GM12878 (cell line): ENCODE results near the gene HHIPL1. TPM values are rescaled to one million over a fixed set of nuclear protein-coding genes. Genes with fewer than 3 reads are reported as not detected.

ENCODE experiments used
- ATAC-seq: fragments of 200-7000 bp; cut with Tn5 transposase; 3 replicates; pipeline ENCODE4 v1.9.1; 2020; ENCODE audit warnings: mild to moderate bottlenecking, moderate library complexity
- BruUV-seq: library from RNA; stranded (reverse); fragments of 400-500 nt; replicated peaks from 2 replicates; lab custom pipeline; 2021; lab: Mats Ljungman, UMichigan
- CTCF ChIA-PET: fragments of 300-600 bp; sonication (Branson Sonifier 250); formaldehyde crosslinking; extraction: SDS; loops from one replicate; lab custom pipeline; 2021; ENCODE audit warnings: inconsistent platforms; lab: Yijun Ruan, JAX
- POLR2A ChIA-PET: fragments of 350-600 bp; formaldehyde crosslinking; extraction: SDS; loops from one replicate; lab custom pipeline; 2021; ENCODE audit warnings: inconsistent platforms; lab: Charles Lee
- RAD21 ChIA-PET: fragments of 300-600 bp; sonication (Branson Sonifier 250); formaldehyde crosslinking; loops from one replicate; lab custom pipeline; 2023; ENCODE audit warnings: antibody characterized with exemption; ENCODE audit not compliant: unreplicated experiment; lab: Charles Lee
- SMC1A ChIA-PET: fragments of 300-600 bp; sonication (Branson Sonifier 250); formaldehyde crosslinking; loops from one replicate; lab custom pipeline; 2023; ENCODE audit not compliant: unreplicated experiment, uncharacterized antibody; lab: Charles Lee
- DNase-seq: peaks from one replicate; pipeline ENCODE4 v3.0.0-alpha.2; 2011; ENCODE audit warnings: low read depth, low spot score
- FAIRE-seq: peaks from 3 replicates; lab custom pipeline; 2011; peaks lifted over from hg19 to GRCh38; lab: Jason Lieb, UNC
- H2AFZ ChIP-seq: 2 replicates; pipeline ENCODE4 v1.6.0; 2011; ENCODE audit warnings: low read depth, low read length, control low read depth; ENCODE audit not compliant: control insufficient read depth
- H3K27ac ChIP-seq: 2 replicates; pipeline ENCODE4 v1.5.1; 2011; ENCODE audit warnings: control low read depth; ENCODE audit not compliant: control insufficient read depth, insufficient read depth
- H3K27me3 ChIP-seq, 2 experiments: replicated peaks in 1 of 2; 2 replicates each; pipeline versions ENCODE4 v1.6.0 to v1.6.1; 2011; ENCODE audit warnings: low read length in 1 of 2; ENCODE audit not compliant: control insufficient read depth in 2 of 2, insufficient read depth in 2 of 2
- H3K36me3 ChIP-seq, 2 experiments: 2 replicates each; pipeline ENCODE4 v1.5.1; 2011; ENCODE audit warnings: low read length in 1 of 2; ENCODE audit not compliant: control insufficient read depth in 2 of 2, insufficient read depth in 2 of 2
- H3K4me1 ChIP-seq: 2 replicates; pipeline ENCODE4 v1.6.1; 2011; ENCODE audit warnings: mild to moderate bottlenecking, low read length, moderate library complexity, mixed read lengths; ENCODE audit not compliant: control insufficient read depth, insufficient read depth
- H3K4me2 ChIP-seq: 2 replicates; pipeline ENCODE4 v1.6.0; 2011; ENCODE audit warnings: control low read depth; ENCODE audit not compliant: control insufficient read depth, insufficient read depth
- H3K4me3 ChIP-seq: fragments of 200-600 bp; sonication (generic); 2 replicates; pipeline ENCODE4 v1.5.1; 2016
- H3K79me2 ChIP-seq: 2 replicates; pipeline ENCODE4 v1.6.0; 2011; ENCODE audit warnings: low read length; ENCODE audit not compliant: control insufficient read depth, insufficient read depth
- H3K9ac ChIP-seq: 2 replicates; pipeline ENCODE4 v1.8.0; 2011; ENCODE audit warnings: low read length, control low read depth, mixed read lengths; ENCODE audit not compliant: control insufficient read depth, insufficient read depth
- H3K9me3 ChIP-seq: replicated peaks from 3 replicates; pipeline ENCODE4 v1.5.1; 2011; ENCODE audit warnings: mild to moderate bottlenecking, low read length; ENCODE audit not compliant: control insufficient read depth, insufficient read depth
- H4K20me1 ChIP-seq: 2 replicates; pipeline ENCODE4 v1.6.0; 2011; ENCODE audit not compliant: control insufficient read depth, insufficient read depth
- ASH2L ChIP-seq: fragments of 300-600, 200-600 bp; sonication (generic); IDR thresholded peaks from 2 replicates; pipeline ENCODE4 v1.6.1; 2017; ENCODE audit warnings: low read depth, mild to moderate bottlenecking, borderline replicate concordance
- BACH1 ChIP-seq: fragments of 450-650 bp; IDR thresholded peaks from 2 replicates; pipeline ENCODE4 v1.6.1; 2017; ENCODE audit warnings: mild to moderate bottlenecking, borderline replicate concordance
- EP300 ChIP-seq, 2 experiments: fragments of 150-350 bp in 1 of 2; IDR thresholded peaks; 2 replicates each; pipeline ENCODE4 v1.6.1; 2011 to 2012; ENCODE audit warnings: low read depth in 2 of 2, low read length in 2 of 2, borderline replicate concordance in 1 of 2, improper control_type of control experiment in 1 of 2, inconsistent platforms in 1 of 2; ENCODE audit not compliant: control insufficient read depth in 1 of 2
- EZH2 ChIP-seq: IDR thresholded peaks from 2 replicates; pipeline ENCODE4 v1.6.1; 2012; ENCODE audit warnings: low read depth, mild to moderate bottlenecking, control low read depth, inconsistent platforms, low read length, borderline replicate concordance; ENCODE audit not compliant: control insufficient read depth
- MLLT1 ChIP-seq: fragments of 450-650 bp; IDR thresholded peaks from 2 replicates; pipeline ENCODE4 v1.6.1; 2016; ENCODE audit warnings: mild to moderate bottlenecking
- NFIC ChIP-seq: IDR thresholded peaks from 2 replicates; pipeline ENCODE4 v1.6.1; 2012; ENCODE audit warnings: low read depth, mild to moderate bottlenecking, inconsistent platforms, low read length, moderate library complexity
- RBBP5 ChIP-seq: fragments of 200-600 bp; sonication (generic); conservative IDR thresholded peaks from 2 replicates; pipeline ENCODE4 v1.6.1; 2016
- RFX5 ChIP-seq: IDR thresholded peaks from 2 replicates; pipeline ENCODE4 v1.6.1; 2011; ENCODE audit warnings: low read depth, low read length, improper control_type of control experiment
- SMAD1 ChIP-seq: fragments of 450-650 bp; IDR thresholded peaks from 2 replicates; pipeline ENCODE4 v1.6.1; 2018; ENCODE audit warnings: mild to moderate bottlenecking, low read depth; ENCODE audit not compliant: partially characterized antibody
- SUZ12 ChIP-seq: fragments of 200-600 bp; sonication (generic); IDR thresholded peaks from one replicate; pipeline ENCODE4 v1.6.1; 2018; ENCODE audit warnings: antibody characterized with exemption, mild to moderate bottlenecking; ENCODE audit not compliant: unreplicated experiment
- TCF3 ChIP-seq: IDR thresholded peaks from 2 replicates; pipeline ENCODE4 v1.6.1; 2012; ENCODE audit warnings: low read depth, mild to moderate bottlenecking, low read length, borderline replicate concordance; ENCODE audit not compliant: insufficient read depth
- WGBS: methylation state at CpG from one replicate; pipeline ENCODE4 v1.1.6; 2016; ENCODE audit warnings: low lambda C conversion rate; ENCODE audit not compliant: insufficient replicate concordance, insufficient coverage; ENCODE audit errors: missing lambda C conversion rate; 5-methylcytosine and 5-hydroxymethylcytosine counted together
- in situ Hi-C: fragments of 300-500 bp; cut with MboI; formaldehyde crosslinking; loops from 9 replicates; pipeline ENCODE4 v1.14.3; 2018; ENCODE audit warnings: mixed read lengths
- intact Hi-C: fragments of 100-400 bp; cut with micrococcal nuclease; formaldehyde crosslinking; loops from one replicate; pipeline ENCODE4 v1.14.2; 2022; ENCODE audit not compliant: unreplicated experiment
- polyA plus RNA-seq, 11 experiments: library from polyadenylated mRNA; depleted of rRNA in 4 of 11; unstranded in 6 of 11; stranded (reverse) in 5 of 11; fragments of >200 nt; fragmentation: Nextera tagmentation in 4 of 11; fragmentation: Illumina TruSeq in 1 of 11; extraction: Ambion mirVana in 4 of 11; extraction: Trizol in 1 of 11; gene quantifications; 1 replicate in 1 of 11; 2 replicates in 10 of 11; pipeline versions ENCODE4 v1.2.1 to v1.2.3, GENCODE V29; 2011 to 2016; ENCODE audit warnings: inconsistent platforms in 2 of 11, missing spikeins in 2 of 11, low read depth in 1 of 11
- total RNA-seq, 4 experiments: library from RNA; depleted of rRNA in 3 of 4; stranded (reverse); fragments of >200 nt in 3 of 4; fragmentation: Illumina TruSeq in 1 of 4; extraction: Trizol in 1 of 4; gene quantifications; 2 replicates each; pipeline versions ENCODE4 v1.2.1 to v1.2.3, GENCODE V29; 2013 to 2021
- TF ChIP-seq, protein P1 (sequence below): fragments of 450-650 bp; IDR thresholded peaks from 2 replicates; pipeline ENCODE4 v1.6.1; 2018; ENCODE audit warnings: mild to moderate bottlenecking, low read depth, moderate library complexity; ENCODE audit not compliant: partially characterized antibody

HHIPL1 gene
- total and polyA plus RNA-seq, 10 of the 15 experiments (the other 5 are each of a cell fraction or from before 2014, with no cell fraction given) = 0.09 TPM; not detected in 9

- Histone ChIP-seq H3K79me2 (no peaks in the 10 kb centered on the region), H4K20me1 (no peaks in the 10 kb centered on the region), H3K9ac (no peak overlapping the region), H2AFZ (no peak overlapping the region), H3K4me2 (no peak overlapping the region), H3K9me3 (no peaks in the 10 kb centered on the region), H3K4me1 (no peaks in the 10 kb centered on the region), H3K36me3 (no peaks in the 10 kb centered on the region), H3K4me3 (no peak overlapping the region), H3K27me3 (no peaks in the 10 kb centered on the region; a peak in 2 of 4 replicates), H3K27ac (no peak overlapping the region)
- WGBS = 34% methylated on average over 3 of the region's 3 CpGs
- ChIA-PET SMC1A (no interaction called here), CTCF (interaction anchor here (1.2 to 1.7 kb wide), 2 partner anchors 24 to 106 kb away, joined by 4 read pairs; no protein-coding TSS in a partner anchor), POLR2A (no interaction called here), RAD21 (no interaction called here)
- FAIRE-seq = no peak
- intact Hi-C loops = no loop called here
- TF ChIP-seq SUZ12 (no peak), RBBP5 (no peak), MLLT1 (no peak), RFX5 (no peak), EZH2 (no peak), BACH1 (no peak), NFIC (no peak), SMAD1 (no peak), EP300 (IDR thresholded peaks at IDR 0.05; ENCODE audit: borderline replicate concordance in 1 of 2, control insufficient read depth in 1 of 2, low read depth in 2 of 2, low read length in 2 of 2) (no peak), TCF3 (no peak), ASH2L (no peak)
- TF ChIP-seq, protein P1, sequence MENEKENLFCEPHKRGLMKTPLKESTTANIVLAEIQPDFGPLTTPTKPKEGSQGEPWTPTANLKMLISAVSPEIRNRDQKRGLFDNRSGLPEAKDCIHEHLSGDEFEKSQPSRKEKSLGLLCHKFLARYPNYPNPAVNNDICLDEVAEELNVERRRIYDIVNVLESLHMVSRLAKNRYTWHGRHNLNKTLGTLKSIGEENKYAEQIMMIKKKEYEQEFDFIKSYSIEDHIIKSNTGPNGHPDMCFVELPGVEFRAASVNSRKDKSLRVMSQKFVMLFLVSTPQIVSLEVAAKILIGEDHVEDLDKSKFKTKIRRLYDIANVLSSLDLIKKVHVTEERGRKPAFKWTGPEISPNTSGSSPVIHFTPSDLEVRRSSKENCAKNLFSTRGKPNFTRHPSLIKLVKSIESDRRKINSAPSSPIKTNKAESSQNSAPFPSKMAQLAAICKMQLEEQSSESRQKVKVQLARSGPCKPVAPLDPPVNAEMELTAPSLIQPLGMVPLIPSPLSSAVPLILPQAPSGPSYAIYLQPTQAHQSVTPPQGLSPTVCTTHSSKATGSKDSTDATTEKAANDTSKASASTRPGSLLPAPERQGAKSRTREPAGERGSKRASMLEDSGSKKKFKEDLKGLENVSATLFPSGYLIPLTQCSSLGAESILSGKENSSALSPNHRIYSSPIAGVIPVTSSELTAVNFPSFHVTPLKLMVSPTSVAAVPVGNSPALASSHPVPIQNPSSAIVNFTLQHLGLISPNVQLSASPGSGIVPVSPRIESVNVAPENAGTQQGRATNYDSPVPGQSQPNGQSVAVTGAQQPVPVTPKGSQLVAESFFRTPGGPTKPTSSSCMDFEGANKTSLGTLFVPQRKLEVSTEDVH = no peak
- in situ Hi-C loops = no loop called here
- no peak for ATAC-seq
- DNase-seq = no peak
- BruUV-seq = no TSS peak
These were observed 19.5 kb upstream of the HHIPL1 start for GRCh38 chr14:99625476-99625875.
